MM.1S (cell line): Measurements from ENCODE around the gene UCN2.

Experiments
- CTCF ChIP-seq: fragments of 300-600 bp; sonication (generic); IDR thresholded peaks from 2 replicates; pipeline ENCODE4 v1.5.1; 2016; ENCODE audit warnings: antibody characterized with exemption, low read length, mixed read lengths
- EZH2 ChIP-seq: fragments of 300-600 bp; sonication (generic); optimal IDR thresholded peaks from 2 replicates; pipeline ENCODE3; 2017; ENCODE audit warnings: low read depth, mild to moderate bottlenecking, antibody characterized with exemption, low read length, mixed read lengths

GRCh38 chr3:48575366-48575765, 11.8 kb upstream of the UCN2 start:
- TF ChIP-seq CTCF (no peak), EZH2 (no peak)
